ENCODE data around the gene ACSL1. TPM values are rescaled to one million over a fixed set of nuclear protein-coding genes. Genes with fewer than 3 reads are reported as not detected.

ACSL1 gene
- total RNA-seq, 1 experiment from 2014 or later: 20.0 TPM

GRCh38 chr4:184850018-184850417, 24.2 kb upstream of the ACSL1 start:
- BruUV-seq (replicated peaks): no TSS peak
- Histone ChIP-seq H3F3A (ENCODE audit: low read length, unreplicated experiment) (no peaks in the 10 kb centered on the region), H3K27me3 (ENCODE audit: low read length) (no peaks in the 10 kb centered on the region), H3K4me2 (ENCODE audit: low read length) (no peak overlapping the region), H3K36me3 (ENCODE audit: low read depth, low read length) (no peaks in the 10 kb centered on the region), H3K9ac (ENCODE audit: low read length) (no peak overlapping the region), H3K79me2 (ENCODE audit: low read length) (no peaks in the 10 kb centered on the region), H3K4me3 (ENCODE audit: low read length) (no peak overlapping the region), H3K4me1 (ENCODE audit: insufficient read depth, low read length) (peaks cover 14% of the 10 kb centered on the region), H3K9me3 (ENCODE audit: low read length) (no peaks in the 10 kb centered on the region), H3K9me2 (replicated peaks; ENCODE audit: low read length) (no peaks in the 10 kb centered on the region), H2AFZ (ENCODE audit: low read length) (no peak overlapping the region), H3K27ac (ENCODE audit: low read length) (no peak overlapping the region), H4K20me1 (ENCODE audit: low read length) (no peaks in the 10 kb centered on the region)
- intact Hi-C loops (cut with micrococcal nuclease): no loop called here
- ChIA-PET CTCF (no interaction called here), POLR2A (ENCODE audit: unreplicated experiment) (no interaction called here)
- DNase-seq (no peak), ATAC-seq (no peak)
- no peak for TF ChIP-seq CTCF (conservative IDR thresholded peaks at IDR 0.05; ENCODE audit: low read depth, low read length)
- no peak for TF ChIP-seq EZH2 (IDR thresholded peaks at IDR 0.05; ENCODE audit: low read length, unreplicated experiment)
- TF ChIP-seq EZH2phosphoT487 (IDR thresholded peaks at IDR 0.05; ENCODE audit: borderline replicate concordance, low read length): no peak

- DNase-seq (no peak), ATAC-seq (no peak)
- no peak overlapping the region for H3K27ac ChIP-seq (ENCODE audit: low read length)
- no peaks in the 10 kb centered on the region for H3K9me2 ChIP-seq (replicated peaks; ENCODE audit: low read length)
- ChIA-PET POLR2A (ENCODE audit: unreplicated experiment) (no interaction called here), CTCF (no interaction called here)
- H3K9me3 ChIP-seq (ENCODE audit: low read length): no peaks in the 10 kb centered on the region
- H3K9ac ChIP-seq (ENCODE audit: low read length): no peak overlapping the region
- intact Hi-C loops (cut with micrococcal nuclease): no loop called here
- no peaks in the 10 kb centered on the region for H4K20me1 ChIP-seq (ENCODE audit: low read length)
- H3K4me2 ChIP-seq (ENCODE audit: low read length): no peak overlapping the region
- H3F3A ChIP-seq (ENCODE audit: low read length, unreplicated experiment): no peaks in the 10 kb centered on the region
- H3K36me3 ChIP-seq (ENCODE audit: low read depth, low read length): no peaks in the 10 kb centered on the region
- H3K4me3 ChIP-seq (ENCODE audit: low read length): no peak overlapping the region
- H3K27me3 ChIP-seq (ENCODE audit: low read length): no peaks in the 10 kb centered on the region
- H3K4me1 ChIP-seq (ENCODE audit: insufficient read depth, low read length): peaks cover 19% of the 10 kb centered on the region
- BruUV-seq (replicated peaks): no TSS peak
- H3K79me2 ChIP-seq (ENCODE audit: low read length): no peaks in the 10 kb centered on the region
- H2AFZ ChIP-seq (ENCODE audit: low read length): no peak overlapping the region
- TF ChIP-seq EZH2 (IDR thresholded peaks at IDR 0.05; ENCODE audit: low read length, unreplicated experiment) (no peak), CTCF (conservative IDR thresholded peaks at IDR 0.05; ENCODE audit: low read depth, low read length) (no peak), EZH2phosphoT487 (IDR thresholded peaks at IDR 0.05; ENCODE audit: borderline replicate concordance, low read length) (no peak)
Measured at GRCh38 chr4:184849185-184849584, 23.4 kb upstream of the ACSL1 start.

- Histone ChIP-seq H3K4me2 (ENCODE audit: low read length) (no peak overlapping the region), H3K9ac (ENCODE audit: low read length) (no peak overlapping the region), H3K9me3 (ENCODE audit: low read length) (no peaks in the 10 kb centered on the region), H2AFZ (ENCODE audit: low read length) (no peak overlapping the region), H3K36me3 (ENCODE audit: low read depth, low read length) (no peaks in the 10 kb centered on the region), H3F3A (ENCODE audit: low read length, unreplicated experiment) (no peaks in the 10 kb centered on the region), H3K27me3 (ENCODE audit: low read length) (no peaks in the 10 kb centered on the region), H3K79me2 (ENCODE audit: low read length) (no peaks in the 10 kb centered on the region), H4K20me1 (ENCODE audit: low read length) (no peaks in the 10 kb centered on the region), H3K4me3 (ENCODE audit: low read length) (no peak overlapping the region), H3K4me1 (ENCODE audit: insufficient read depth, low read length) (peaks cover 19% of the 10 kb centered on the region), H3K9me2 (replicated peaks; ENCODE audit: low read length) (no peaks in the 10 kb centered on the region), H3K27ac (ENCODE audit: low read length) (no peak overlapping the region)
- TF ChIP-seq EZH2 (IDR thresholded peaks at IDR 0.05; ENCODE audit: low read length, unreplicated experiment): no peak
- TF ChIP-seq EZH2phosphoT487 (IDR thresholded peaks at IDR 0.05; ENCODE audit: borderline replicate concordance, low read length): no peak
- no peak for TF ChIP-seq CTCF (conservative IDR thresholded peaks at IDR 0.05; ENCODE audit: low read depth, low read length)
- ChIA-PET POLR2A (ENCODE audit: unreplicated experiment) (no interaction called here), CTCF (no interaction called here)
- no peak for ATAC-seq
- intact Hi-C loops (cut with micrococcal nuclease): no loop called here
- no peak for DNase-seq
- BruUV-seq (replicated peaks): no TSS peak
Measured at GRCh38 chr4:184848510-184848909, 22.7 kb upstream of the ACSL1 start.
